Activated CD4-positive, alpha-beta memory T cell treated with anti-CD3 and anti-CD28 coated beads, Interleukin-2, amount 10 ng/mL, durations not matched to agents 7 days and 5 days (primary cell): Measurements from ENCODE around the gene MTM1. TPM values are rescaled to one million over a fixed set of nuclear protein-coding genes. Genes with fewer than 3 reads are reported as not detected.

ENCODE experiments used
- CTCF ChIA-PET: fragments of 350-600 bp; sonication (Branson Sonifier 250); formaldehyde crosslinking; loops from one replicate; lab custom pipeline; 2021; ENCODE audit warnings: antibody characterized with exemption, inconsistent platforms; lab: Charles Lee
- POLR2A ChIA-PET: fragments of 350-600 bp; sonication (Branson Sonifier 250); formaldehyde crosslinking; loops from one replicate; lab custom pipeline; 2021; ENCODE audit warnings: antibody characterized with exemption; lab: Charles Lee
- DNase-seq: peaks from one replicate; pipeline ENCODE4 v3.0.0-alpha.2; 2020
- H3K27ac Mint-ChIP-seq: one replicate; pipeline ENCODE4 v1.8.0; 2021; ENCODE audit warnings: mild to moderate bottlenecking, mixed read lengths
- H3K27me3 Mint-ChIP-seq: one replicate; pipeline ENCODE4 v1.8.0; 2021; ENCODE audit warnings: mixed read lengths
- H3K36me3 Mint-ChIP-seq: one replicate; pipeline ENCODE4 v1.8.0; 2021; ENCODE audit warnings: low read depth, mixed read lengths
- H3K4me1 Mint-ChIP-seq: one replicate; pipeline ENCODE4 v1.8.0; 2021; ENCODE audit warnings: mixed read lengths
- H3K4me3 Mint-ChIP-seq: one replicate; pipeline ENCODE4 v1.8.0; 2021; ENCODE audit warnings: mild to moderate bottlenecking, mixed read lengths
- H3K9me3 Mint-ChIP-seq: one replicate; pipeline ENCODE4 v1.8.0; 2021; ENCODE audit warnings: mixed read lengths
- total RNA-seq, 2 experiments: library from RNA; stranded (reverse); gene quantifications; one replicate each; pipeline ENCODE4 v1.2.3, GENCODE V29; 2021

The MTM1 gene
- total RNA-seq, 2 experiments from 2014 or later, result 36.3 to 36.5 TPM

DNA sequence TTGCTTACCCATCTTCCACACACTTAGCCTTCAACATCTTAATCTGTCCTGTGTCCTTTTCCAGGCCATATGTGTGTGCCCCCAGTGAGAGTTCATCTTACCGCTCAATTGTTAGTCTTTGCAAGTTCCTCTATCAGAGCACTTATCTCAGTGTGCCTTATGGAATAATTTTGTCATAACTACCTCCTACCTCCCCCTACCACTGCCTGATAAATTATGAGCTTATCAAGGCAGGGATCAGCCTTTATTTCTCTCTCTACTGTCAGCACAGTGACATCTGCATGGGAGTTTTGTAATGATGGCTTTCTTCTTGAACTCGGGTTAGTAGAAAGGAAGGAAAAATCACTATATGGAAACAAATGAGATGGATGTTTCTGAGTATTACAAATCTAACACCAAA is 53.2 kb downstream of the MTM1 start:
- H3K9me3 Mint-ChIP-seq, result no peaks in the 10 kb centered on the region
- peaks cover 44% of the 10 kb centered on the region for H3K36me3 Mint-ChIP-seq
- no peaks in the 10 kb centered on the region for H3K27me3 Mint-ChIP-seq
- ChIA-PET POLR2A (no interaction called here), CTCF (no interaction called here)
- no peak for DNase-seq
- H3K4me3 Mint-ChIP-seq, result no peak overlapping the region
- no peak overlapping the region for H3K27ac Mint-ChIP-seq
- peaks cover 2% of the 10 kb centered on the region for H3K4me1 Mint-ChIP-seq

DNA sequence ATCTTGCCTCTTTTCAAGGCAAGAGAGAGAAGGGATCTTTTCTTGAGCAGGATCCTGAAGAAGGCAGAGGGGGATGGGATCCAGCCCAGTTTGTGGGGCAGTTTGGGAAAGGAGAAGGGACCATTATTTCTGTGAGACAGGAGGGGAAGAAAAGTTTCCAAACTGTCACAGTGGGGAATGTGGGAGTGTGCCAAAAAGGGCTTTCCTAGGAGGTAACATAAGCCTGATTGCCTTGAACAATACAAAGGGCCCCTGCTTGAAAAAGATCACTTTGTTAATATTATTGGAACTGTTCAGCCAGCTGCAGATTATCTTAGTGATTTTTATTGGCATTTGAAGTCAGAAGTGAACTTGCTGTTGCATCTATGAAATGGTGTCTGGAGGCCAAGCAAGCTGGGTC is 55.2 kb downstream of the MTM1 start:
- ChIA-PET POLR2A (no interaction called here), CTCF (no interaction called here)
- Mint-ChIP-seq H3K9me3 (no peaks in the 10 kb centered on the region), H3K36me3 (peaks cover 49% of the 10 kb centered on the region), H3K4me1 (peaks cover 5% of the 10 kb centered on the region), H3K27ac (no peak overlapping the region), H3K27me3 (no peaks in the 10 kb centered on the region), H3K4me3 (no peak overlapping the region)
- no peak for DNase-seq

DNA sequence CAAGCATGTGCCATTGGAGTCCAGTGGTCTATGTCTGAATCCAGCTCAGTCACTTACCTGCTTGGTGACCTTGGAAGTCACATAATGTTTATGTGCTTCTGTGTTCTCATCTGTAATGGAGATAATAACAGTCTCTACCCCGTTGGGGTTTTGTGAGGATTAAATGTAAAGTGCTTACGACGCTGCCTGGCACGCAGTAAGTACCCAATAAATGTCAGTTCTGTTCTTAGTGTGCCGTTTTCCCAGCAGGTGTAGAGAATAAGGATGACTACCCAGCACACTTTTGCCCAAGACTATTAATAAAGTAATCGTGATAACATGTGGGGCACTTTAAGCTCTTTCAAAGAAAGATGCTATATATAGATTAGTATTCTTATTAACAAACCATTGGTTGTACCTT is 56.7 kb downstream of the MTM1 start:
- Mint-ChIP-seq H3K9me3 (no peaks in the 10 kb centered on the region), H3K4me1 (peaks cover 5% of the 10 kb centered on the region), H3K27ac (no peak overlapping the region), H3K4me3 (no peak overlapping the region), H3K27me3 (no peaks in the 10 kb centered on the region), H3K36me3 (peaks cover 50% of the 10 kb centered on the region)
- no peak for DNase-seq
- ChIA-PET POLR2A (no interaction called here), CTCF (no interaction called here)

DNA sequence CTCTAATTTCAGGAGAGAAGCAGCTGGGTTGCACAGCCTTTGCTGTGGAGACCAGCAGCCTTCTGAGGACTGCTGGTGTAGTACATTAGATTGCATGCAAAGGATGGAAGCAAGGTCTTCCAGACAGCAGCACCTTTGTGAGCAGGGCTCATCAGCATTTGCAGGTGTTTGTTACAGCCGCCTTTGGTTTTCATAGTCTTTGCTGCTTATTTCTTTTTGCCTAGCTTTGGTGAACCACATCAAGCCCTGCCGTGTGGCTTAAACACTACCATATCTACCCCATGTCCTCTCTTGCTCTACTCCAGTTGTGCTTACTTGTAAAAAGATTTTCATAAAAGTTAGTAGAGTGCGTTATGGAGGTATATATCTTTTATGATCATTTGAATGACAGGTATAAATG is 57.5 kb downstream of the MTM1 start:
- ChIA-PET POLR2A (no interaction called here), CTCF (no interaction called here)
- H3K36me3 Mint-ChIP-seq, result peaks cover 49% of the 10 kb centered on the region
- no peak for DNase-seq
- peaks cover 5% of the 10 kb centered on the region for H3K4me1 Mint-ChIP-seq
- no peaks in the 10 kb centered on the region for H3K9me3 Mint-ChIP-seq
- H3K27ac Mint-ChIP-seq, result no peak overlapping the region
- H3K27me3 Mint-ChIP-seq, result no peaks in the 10 kb centered on the region
- H3K4me3 Mint-ChIP-seq, result no peak overlapping the region

DNA sequence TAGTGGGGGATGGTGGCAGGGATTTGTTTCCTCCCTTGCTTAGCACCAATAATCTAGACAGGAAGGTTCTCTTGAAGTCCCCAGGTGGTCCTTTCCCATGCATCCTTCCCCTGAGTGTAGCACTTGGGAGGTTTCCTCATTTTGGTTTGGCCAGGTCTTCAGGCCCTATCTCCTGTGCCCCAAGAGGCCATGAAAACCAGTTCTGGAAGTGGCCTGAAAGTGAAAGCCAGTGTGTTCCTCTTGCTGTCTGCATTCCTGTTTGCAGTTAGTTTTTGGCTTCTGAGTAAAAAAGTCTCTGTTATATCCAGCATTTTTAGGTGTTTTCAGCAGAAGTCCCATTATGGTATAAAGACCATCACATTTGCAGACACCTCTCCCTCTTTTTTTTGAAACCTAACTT is 59.5 kb downstream of the MTM1 start:
- H3K27ac Mint-ChIP-seq, result no peak overlapping the region
- CTCF ChIA-PET, result no interaction called here
- POLR2A ChIA-PET, result no interaction called here
- H3K4me1 Mint-ChIP-seq, result peaks cover 9% of the 10 kb centered on the region
- no peaks in the 10 kb centered on the region for H3K9me3 Mint-ChIP-seq
- H3K4me3 Mint-ChIP-seq, result no peak overlapping the region
- H3K27me3 Mint-ChIP-seq, result no peaks in the 10 kb centered on the region
- no peak for DNase-seq
- H3K36me3 Mint-ChIP-seq, result peaks cover 44% of the 10 kb centered on the region

DNA sequence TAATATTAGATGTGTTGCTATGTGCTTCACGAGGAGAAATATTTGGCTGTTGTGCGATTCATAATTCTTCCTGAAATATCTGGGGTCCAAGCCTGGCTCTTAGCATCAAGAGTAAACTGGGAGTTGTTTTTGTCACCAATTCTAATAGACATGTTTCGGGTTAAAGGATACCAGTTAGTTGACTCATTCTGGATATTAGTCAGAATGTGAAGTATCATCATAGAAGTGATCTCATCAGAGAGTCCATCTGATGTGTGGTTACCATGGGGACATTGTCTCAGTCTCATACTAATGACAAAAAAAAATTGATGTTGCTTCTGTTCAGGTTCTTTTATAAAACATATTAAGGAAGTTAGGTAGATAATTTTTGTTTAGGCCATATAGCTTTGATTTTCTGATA is 67.5 kb downstream of the MTM1 start:
- CTCF ChIA-PET, result no interaction called here
- no peaks in the 10 kb centered on the region for H3K9me3 Mint-ChIP-seq
- H3K4me3 Mint-ChIP-seq, result no peak overlapping the region
- H3K4me1 Mint-ChIP-seq, result peaks cover 20% of the 10 kb centered on the region
- peak overlapping the region; percentile 14 for H3K27ac Mint-ChIP-seq
- H3K36me3 Mint-ChIP-seq, result peaks cover 44% of the 10 kb centered on the region
- POLR2A ChIA-PET, result interaction anchor here (2.1 kb wide), 1 partner anchor 67 kb away, joined by 4 read pairs; no protein-coding TSS in a partner anchor
- no peaks in the 10 kb centered on the region for H3K27me3 Mint-ChIP-seq
- no peak for DNase-seq

DNA sequence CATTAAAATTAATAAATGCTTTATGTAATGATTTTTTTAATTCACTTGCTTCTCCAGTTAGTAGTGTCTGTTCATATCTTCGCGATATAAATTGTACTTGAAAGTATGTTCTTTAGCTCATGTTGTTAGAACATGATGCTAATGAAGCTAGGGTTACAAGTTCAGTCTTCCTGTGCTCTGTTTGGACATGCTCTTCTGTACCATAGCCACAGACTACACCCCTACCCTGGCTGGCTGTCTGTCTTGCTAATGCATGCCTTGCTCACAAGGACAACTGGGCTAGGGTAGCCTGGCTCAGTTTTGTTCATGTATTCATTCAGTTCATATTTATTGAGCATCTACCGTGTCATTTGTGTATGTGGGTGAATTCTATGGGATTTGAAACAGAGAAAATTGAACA is 74.0 kb downstream of the MTM1 start:
- Mint-ChIP-seq H3K27me3 (no peaks in the 10 kb centered on the region), H3K4me1 (peaks cover 16% of the 10 kb centered on the region), H3K27ac (no peak overlapping the region), H3K9me3 (no peaks in the 10 kb centered on the region), H3K36me3 (peaks cover 42% of the 10 kb centered on the region), H3K4me3 (no peak overlapping the region)
- POLR2A ChIA-PET, result no interaction called here
- CTCF ChIA-PET, result no interaction called here
- no peak for DNase-seq

DNA sequence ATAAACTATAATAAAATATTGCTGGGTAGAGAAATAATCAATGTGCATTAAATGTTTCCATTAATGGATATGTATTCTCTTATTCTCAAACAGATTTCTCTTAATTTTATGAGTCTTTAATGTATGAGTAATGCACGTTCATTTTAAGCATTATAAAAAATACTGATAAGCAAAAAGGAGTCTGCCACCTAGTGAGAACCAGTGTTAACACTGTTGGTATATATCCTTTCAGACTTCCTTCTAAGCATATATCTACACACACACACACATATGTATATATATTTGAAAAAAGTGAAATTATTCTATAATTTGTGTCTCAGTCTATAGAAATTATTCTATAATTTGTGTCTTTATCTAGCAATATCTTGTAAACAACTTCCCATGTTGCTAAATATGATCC is 74.8 kb downstream of the MTM1 start:
- POLR2A ChIA-PET, result no interaction called here
- Mint-ChIP-seq H3K4me1 (peaks cover 16% of the 10 kb centered on the region), H3K9me3 (no peaks in the 10 kb centered on the region), H3K27ac (no peak overlapping the region), H3K4me3 (no peak overlapping the region), H3K36me3 (peaks cover 39% of the 10 kb centered on the region), H3K27me3 (no peaks in the 10 kb centered on the region)
- CTCF ChIA-PET, result no interaction called here
- no peak for DNase-seq

DNA sequence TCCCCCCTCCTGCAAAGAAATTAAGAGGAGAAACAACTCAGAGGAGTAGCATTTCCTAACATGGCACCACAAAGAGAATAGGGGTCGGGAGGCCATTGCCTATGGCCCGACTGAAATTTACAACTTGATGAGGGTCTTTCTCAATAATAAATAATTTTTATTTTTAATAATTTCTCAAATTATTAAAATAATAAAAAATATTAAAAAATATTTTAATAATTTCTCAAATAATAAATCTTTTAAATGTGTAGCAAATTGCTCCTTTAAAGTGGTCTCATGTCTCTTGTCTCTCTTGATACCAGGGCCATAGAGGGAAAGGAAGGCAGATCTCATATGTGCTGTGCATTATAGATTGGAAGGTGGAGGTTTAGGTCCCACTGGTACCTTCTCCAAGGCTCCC is 75.5 kb downstream of the MTM1 start:
- Mint-ChIP-seq H3K4me3 (no peak overlapping the region), H3K27ac (no peak overlapping the region), H3K4me1 (peaks cover 18% of the 10 kb centered on the region), H3K27me3 (no peaks in the 10 kb centered on the region), H3K9me3 (no peaks in the 10 kb centered on the region), H3K36me3 (peaks cover 40% of the 10 kb centered on the region)
- POLR2A ChIA-PET, result no interaction called here
- CTCF ChIA-PET, result no interaction called here
- no peak for DNase-seq

DNA sequence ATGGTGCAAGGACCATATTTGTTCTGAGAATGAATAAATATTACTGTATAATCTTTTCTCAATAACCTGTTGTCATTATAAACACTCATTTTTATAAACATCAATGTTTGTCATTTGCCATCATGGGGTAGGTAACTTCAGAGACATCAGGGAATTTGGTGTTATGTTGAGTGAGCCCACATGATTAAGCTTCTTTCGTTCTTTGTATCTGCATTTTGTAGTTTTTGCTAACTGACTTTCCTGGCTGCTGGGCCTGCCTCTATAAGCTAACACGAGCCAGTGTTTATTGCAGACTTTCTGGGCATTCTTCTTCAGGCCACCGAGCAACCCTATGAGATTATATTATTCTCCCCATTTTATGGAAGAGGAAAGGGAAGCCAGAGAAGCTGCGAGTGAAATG is 76.0 kb downstream of the MTM1 start:
- Mint-ChIP-seq H3K4me1 (peaks cover 23% of the 10 kb centered on the region), H3K27ac (no peak overlapping the region), H3K9me3 (no peaks in the 10 kb centered on the region), H3K4me3 (no peak overlapping the region), H3K27me3 (no peaks in the 10 kb centered on the region), H3K36me3 (peaks cover 44% of the 10 kb centered on the region)
- ChIA-PET POLR2A (no interaction called here), CTCF (no interaction called here)
- DNase-seq, result no peak

DNA sequence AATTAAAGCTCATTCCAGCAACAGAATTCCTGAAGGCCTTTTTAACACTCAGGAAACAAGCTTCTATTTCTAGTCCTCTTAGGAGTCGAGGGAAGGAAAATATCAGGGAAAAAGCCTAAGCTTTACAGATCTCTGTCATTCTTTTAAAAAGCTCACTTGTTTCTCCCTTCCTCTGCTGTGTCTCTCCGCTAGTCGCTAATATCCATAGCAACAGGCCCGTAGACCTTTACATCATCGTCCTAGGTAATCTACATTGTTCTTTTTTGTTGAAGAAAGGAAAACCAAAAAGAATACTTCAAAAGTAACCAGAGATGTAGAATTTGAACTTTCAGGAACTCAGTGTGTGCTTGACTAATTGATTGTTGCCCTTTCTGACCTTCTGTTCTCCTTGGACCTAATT is 78.9 kb downstream of the MTM1 start:
- Mint-ChIP-seq H3K36me3 (peaks cover 53% of the 10 kb centered on the region), H3K9me3 (no peaks in the 10 kb centered on the region), H3K4me3 (no peak overlapping the region), H3K4me1 (peaks cover 25% of the 10 kb centered on the region), H3K27ac (no peak overlapping the region), H3K27me3 (no peaks in the 10 kb centered on the region)
- ChIA-PET CTCF (no interaction called here), POLR2A (no interaction called here)
- no peak for DNase-seq

DNA sequence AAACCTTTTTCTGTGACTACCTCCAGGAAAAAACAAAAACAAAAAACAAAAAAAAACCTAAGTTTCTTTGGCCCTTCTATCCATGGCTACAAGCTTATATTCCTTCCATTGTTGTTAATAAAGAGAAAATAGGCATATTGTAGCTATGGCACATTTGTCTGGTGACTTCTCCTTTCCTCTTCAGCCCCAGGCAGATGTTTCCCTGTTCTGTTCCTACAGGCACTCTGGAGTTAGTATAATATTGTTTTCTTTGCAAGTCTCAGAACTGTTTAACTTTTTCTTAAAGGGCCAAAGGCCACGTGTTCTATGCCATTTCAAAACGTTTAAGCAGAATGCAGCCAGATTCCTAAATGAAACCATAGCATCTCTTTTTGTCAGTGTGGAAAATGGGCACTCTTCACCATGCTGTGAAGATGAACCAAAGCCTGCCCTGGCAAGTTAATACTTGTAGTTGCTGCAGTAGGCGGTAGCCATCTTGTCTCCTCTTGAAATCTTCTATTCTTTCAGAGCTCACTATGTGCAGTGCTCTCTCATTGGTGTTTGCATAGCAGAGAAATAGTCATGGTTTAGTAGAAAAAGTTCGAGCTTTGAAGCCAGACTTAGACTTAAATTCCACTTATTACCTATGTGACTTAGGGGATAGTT is 80.0 kb downstream of the MTM1 start:
- Mint-ChIP-seq H3K9me3 (no peaks in the 10 kb centered on the region), H3K4me3 (no peak overlapping the region), H3K4me1 (peaks cover 21% of the 10 kb centered on the region), H3K36me3 (peaks cover 55% of the 10 kb centered on the region), H3K27me3 (no peaks in the 10 kb centered on the region), H3K27ac (no peak overlapping the region)
- no peak for DNase-seq
- CTCF ChIA-PET, result no interaction called here
- POLR2A ChIA-PET, result no interaction called here

DNA sequence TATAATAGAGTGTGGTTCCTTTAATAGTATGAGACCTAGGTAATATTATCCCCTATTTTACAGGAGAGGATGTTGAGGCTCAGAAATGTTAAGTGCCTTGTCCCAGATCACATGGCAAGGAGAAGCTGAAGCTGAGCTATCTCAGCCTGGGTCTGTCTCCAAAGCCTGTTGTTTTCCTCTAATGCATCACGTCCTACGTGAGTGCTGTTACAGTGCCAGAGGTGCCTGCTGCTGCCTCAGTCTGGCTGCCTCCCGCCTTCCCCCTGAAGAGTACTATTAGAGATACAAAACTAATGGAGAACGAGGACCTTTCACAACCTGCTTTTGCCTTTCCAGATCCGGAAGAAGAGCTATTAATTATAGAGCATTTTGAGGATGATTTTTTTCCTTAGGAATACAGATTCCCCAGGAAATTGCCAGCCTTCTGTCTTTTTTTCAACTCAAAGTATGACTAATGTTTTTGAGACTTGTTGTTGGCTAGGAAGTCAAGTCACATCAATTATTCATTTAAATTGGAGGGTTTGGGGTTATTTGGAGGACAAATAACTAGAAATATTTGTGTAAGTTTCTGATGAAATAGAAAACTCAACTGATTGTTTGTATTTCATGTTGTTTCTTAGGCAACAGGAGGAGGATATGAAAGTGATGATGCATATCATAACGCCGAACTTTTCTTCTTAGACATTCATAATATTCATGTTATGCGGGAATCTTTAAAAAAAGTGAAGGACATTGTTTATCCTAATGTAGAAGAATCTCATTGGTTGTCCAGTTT is 80.9 kb downstream of the MTM1 start:
- CTCF ChIA-PET, result no interaction called here
- Mint-ChIP-seq H3K4me3 (no peak overlapping the region), H3K4me1 (peaks cover 18% of the 10 kb centered on the region), H3K36me3 (peaks cover 57% of the 10 kb centered on the region), H3K27ac (no peak overlapping the region), H3K9me3 (no peaks in the 10 kb centered on the region), H3K27me3 (no peaks in the 10 kb centered on the region)
- POLR2A ChIA-PET, result no interaction called here
- no peak for DNase-seq

DNA sequence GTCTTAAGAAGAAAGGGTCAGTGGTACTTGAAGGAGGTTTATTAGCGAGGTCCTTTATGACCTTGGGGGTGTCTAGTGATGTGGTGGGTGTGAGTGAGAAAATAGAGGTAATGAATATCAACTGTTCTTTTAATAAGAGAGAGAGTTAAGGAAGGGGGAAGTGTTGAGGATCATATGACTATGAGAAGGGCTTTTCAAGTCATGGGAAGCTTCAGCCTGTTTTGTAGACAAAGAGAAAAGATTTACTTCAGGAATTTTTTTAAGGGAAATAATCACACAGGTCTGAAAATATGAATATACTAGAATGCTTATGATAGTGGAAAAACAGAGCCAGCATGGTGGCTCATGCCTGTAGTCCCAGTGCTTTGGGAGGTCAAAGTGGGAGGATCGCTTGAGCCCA is 83.5 kb downstream of the MTM1 start:
- no peak overlapping the region for H3K4me3 Mint-ChIP-seq
- POLR2A ChIA-PET, result no interaction called here
- no peaks in the 10 kb centered on the region for H3K9me3 Mint-ChIP-seq
- H3K27me3 Mint-ChIP-seq, result no peaks in the 10 kb centered on the region
- H3K36me3 Mint-ChIP-seq, result peaks cover 52% of the 10 kb centered on the region
- CTCF ChIA-PET, result no interaction called here
- no peak overlapping the region for H3K27ac Mint-ChIP-seq
- DNase-seq, result no peak
- H3K4me1 Mint-ChIP-seq, result peaks cover 12% of the 10 kb centered on the region
